Omental fat pad (tissue), 4 donors: ENCODE measurements around the gene CAVIN1. TPM values are rescaled to one million over a fixed set of nuclear protein-coding genes. Genes with fewer than 3 reads are reported as not detected.

ENCODE experiments used
- ATAC-seq: fragments of 150-250 bp; one replicate; pipeline ENCODE4 v1.9.1; 2016; ENCODE audit warnings: mild to moderate bottlenecking, moderate library complexity; ENCODE audit not compliant: low FRiP score
- DNase-seq: peaks from one replicate; pipeline ENCODE4 v3.0.0-alpha.2; 2019; ENCODE audit warnings: low spot score
- CTCF ChIP-seq, 3 donors: fragments of 450-650 bp; IDR thresholded peaks; one replicate each; pipeline ENCODE4 v1.5.1; 2016 to 2017; ENCODE audit warnings: antibody characterized with exemption in 3 of 3, mild to moderate bottlenecking in 3 of 3, moderate library complexity in 2 of 3
- total RNA-seq, 4 donors: library from RNA; depleted of rRNA; stranded (reverse); fragments of >200 nt; gene quantifications; one replicate each; pipeline ENCODE4 v1.1.0, GENCODE V29; 2016

Gene CAVIN1
- total RNA-seq, 4 donors from 2014 or later: 479 to 598 (median 526) TPM

GRCh38 chr17:42414704-42415409 lies 8.2 kb downstream of the CAVIN1 start:
- no peak for TF ChIP-seq CTCF (IDR thresholded peaks at IDR 0.05)
- DNase-seq (no peak), ATAC-seq (no peak)

GRCh38 chr17:42413464-42414040 lies 9.5 kb downstream of the CAVIN1 start:
- ATAC-seq: no peak
- no peak for TF ChIP-seq CTCF (IDR thresholded peaks at IDR 0.05)
- no peak for DNase-seq

- DNase-seq: no peak
- no peak for TF ChIP-seq CTCF (IDR thresholded peaks at IDR 0.05)
- no peak for ATAC-seq
These were observed 11.0 kb downstream of the CAVIN1 start for GRCh38 chr17:42411905-42412679.

- DNase-seq (no peak), ATAC-seq (no peak)
- TF ChIP-seq CTCF (IDR thresholded peaks at IDR 0.05): no peak
These were observed 11.7 kb downstream of the CAVIN1 start for GRCh38 chr17:42411361-42411760.

GRCh38 chr17:42410319-42410685 lies 12.8 kb downstream of the CAVIN1 start:
- no peak for DNase-seq
- no peak for TF ChIP-seq CTCF (IDR thresholded peaks at IDR 0.05)
- ATAC-seq: no peak

- TF ChIP-seq CTCF (IDR thresholded peaks at IDR 0.05): no peak
- DNase-seq: peak; percentile 41
- peak; percentile 78 for ATAC-seq
These were observed 13.3 kb downstream of the CAVIN1 start for GRCh38 chr17:42409523-42410318.
